GM18505 (cell line): Measurements from ENCODE around the gene DNAJC1.

Experiments
- ATAC-seq: cut with Tn5 transposase; IDR thresholded peaks from one replicate; pipeline ENCODE4 v1.9.1; 2021; ENCODE audit not compliant: unreplicated experiment
- POLR2A ChIP-seq: IDR thresholded peaks from 4 replicates; pipeline ENCODE4 v1.6.1; 2011; ENCODE audit warnings: borderline replicate concordance; ENCODE audit not compliant: insufficient read depth, insufficient read length; ENCODE audit errors: extremely low read depth

DNAJC1 gene

GRCh38 chr10:21757185-21757901, 246.2 kb downstream of the DNAJC1 start:
- ATAC-seq: no peak
- no peak for TF ChIP-seq POLR2A

- no peak for TF ChIP-seq POLR2A
These were observed 246.8 kb downstream of the DNAJC1 start for GRCh38 chr10:21756707-21757106.

GRCh38 chr10:21754410-21755011, 249.0 kb downstream of the DNAJC1 start:
- TF ChIP-seq POLR2A: no peak
- no peak for ATAC-seq

More at GRCh38 chr10:21756707-21757106, 246.8 kb downstream of the DNAJC1 start:
- no peak for ATAC-seq

GRCh38 chr10:21753497-21754270, 249.8 kb downstream of the DNAJC1 start:
- no peak for TF ChIP-seq POLR2A
- ATAC-seq: no peak

- ATAC-seq: no peak
- TF ChIP-seq POLR2A: no peak
These were observed 251.9 kb downstream of the DNAJC1 start for GRCh38 chr10:21751341-21752310.

- ATAC-seq: no peak
- TF ChIP-seq POLR2A: no peak
These were observed 253.1 kb downstream of the DNAJC1 start for GRCh38 chr10:21750424-21750823.

- no peak for ATAC-seq
- TF ChIP-seq POLR2A: no peak
These were observed 253.7 kb downstream of the DNAJC1 start for GRCh38 chr10:21749788-21750187.

GRCh38 chr10:21747809-21748208, 255.7 kb downstream of the DNAJC1 start:
- no peak for TF ChIP-seq POLR2A
- no peak for ATAC-seq

GRCh38 chr10:21746118-21746517, 257.4 kb downstream of the DNAJC1 start:
- ATAC-seq: no peak
- no peak for TF ChIP-seq POLR2A

- TF ChIP-seq POLR2A: no peak
- ATAC-seq: no peak
These were observed 259.3 kb downstream of the DNAJC1 start for GRCh38 chr10:21744223-21744622.

GRCh38 chr10:21742740-21743412, 260.7 kb downstream of the DNAJC1 start:
- no peak for TF ChIP-seq POLR2A
- ATAC-seq: no peak

GRCh38 chr10:21740989-21741388, 262.5 kb downstream of the DNAJC1 start:
- no peak for ATAC-seq
- TF ChIP-seq POLR2A: no peak
